ENCODE results near the gene SELENOO. TPM values are rescaled to one million over a fixed set of nuclear protein-coding genes. Genes with fewer than 3 reads are reported as not detected.

Gene SELENOO
- polyA plus RNA-seq, 1 donor: 20.6 TPM

Other genes starting within 250 kb of the SELENOO start
- 12.3 TPM for gene PIM3, start 240.2 kb upstream of the SELENOO start, polyA plus RNA-seq (ENCODE audit: insufficient read length)
- 0.08 TPM for gene IL17REL, start 188.2 kb upstream of the SELENOO start, polyA plus RNA-seq (ENCODE audit: insufficient read length)
- gene TTLL8, start 142.7 kb upstream of the SELENOO start, polyA plus RNA-seq (ENCODE audit: insufficient read length): not detected
- 0.88 TPM for gene MLC1, start 115.6 kb upstream of the SELENOO start, polyA plus RNA-seq (ENCODE audit: insufficient read length)
- gene MOV10L1, start 111.0 kb upstream of the SELENOO start, polyA plus RNA-seq (ENCODE audit: insufficient read length): 1.2 TPM
- 1.3 TPM for gene PANX2, start 30.3 kb upstream of the SELENOO start, polyA plus RNA-seq (ENCODE audit: insufficient read length)
- 20.7 TPM for gene TRABD, start 15.1 kb upstream of the SELENOO start, polyA plus RNA-seq (ENCODE audit: insufficient read length)
- 39.5 TPM for gene TUBGCP6, start 44.0 kb downstream of the SELENOO start, polyA plus RNA-seq (ENCODE audit: insufficient read length)
- 21.7 TPM for gene HDAC10, start 50.3 kb downstream of the SELENOO start, polyA plus RNA-seq (ENCODE audit: insufficient read length)
- gene MAPK12, start 60.7 kb downstream of the SELENOO start, polyA plus RNA-seq (ENCODE audit: insufficient read length): 10.5 TPM
- 7.1 TPM for gene MAPK11, start 69.4 kb downstream of the SELENOO start, polyA plus RNA-seq (ENCODE audit: insufficient read length)
- 191 TPM for gene PLXNB2, start 106.6 kb downstream of the SELENOO start, polyA plus RNA-seq (ENCODE audit: insufficient read length)
- gene DENND6B, start 126.0 kb downstream of the SELENOO start, polyA plus RNA-seq (ENCODE audit: insufficient read length): 13.9 TPM
- 43.0 TPM for gene PPP6R2, start 142.3 kb downstream of the SELENOO start, polyA plus RNA-seq (ENCODE audit: insufficient read length)